22Rv1 (cell line): ENCODE results near the gene NT5E.

Experiments
- H3K27ac ChIP-seq: fragments of 450-650 bp; 2 replicates; pipeline ENCODE4 v1.5.1; 2017
- CTCF ChIP-seq: fragments of 450-650 bp; IDR thresholded peaks from 2 replicates; pipeline ENCODE4 v1.5.1; 2017; ENCODE audit warnings: mild to moderate bottlenecking
- ZFX ChIP-seq: fragments of 450-650 bp; IDR thresholded peaks from 2 replicates; pipeline ENCODE4 v1.6.1; 2017; ENCODE audit warnings: antibody characterized with exemption, borderline replicate concordance

Gene NT5E

GRCh38 chr6:85424981-85425380 lies 24.9 kb upstream of the NT5E start:
- no peak overlapping the region for H3K27ac ChIP-seq
- TF ChIP-seq ZFX (no peak), CTCF (no peak)

DNA sequence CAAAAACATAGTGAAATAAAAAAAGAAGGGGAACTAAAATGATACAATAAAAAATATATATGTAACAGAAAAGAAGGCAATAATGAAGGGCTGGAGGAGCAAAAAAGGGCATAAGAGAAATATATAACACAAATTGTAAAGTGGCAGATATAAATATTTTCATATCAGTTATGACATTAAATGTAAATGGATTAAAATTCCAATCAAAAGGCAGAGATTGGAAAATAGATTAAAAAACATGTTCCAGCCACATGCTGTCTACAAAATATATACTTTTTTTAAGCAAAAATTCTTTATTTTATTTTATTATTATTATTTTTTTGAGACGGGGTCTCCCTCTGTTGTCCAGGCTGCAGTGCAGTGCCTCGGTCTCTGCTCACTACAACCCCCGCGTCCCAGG lies 23.9 kb upstream of the NT5E start:
- no peak overlapping the region for H3K27ac ChIP-seq
- TF ChIP-seq ZFX (no peak), CTCF (no peak)

DNA sequence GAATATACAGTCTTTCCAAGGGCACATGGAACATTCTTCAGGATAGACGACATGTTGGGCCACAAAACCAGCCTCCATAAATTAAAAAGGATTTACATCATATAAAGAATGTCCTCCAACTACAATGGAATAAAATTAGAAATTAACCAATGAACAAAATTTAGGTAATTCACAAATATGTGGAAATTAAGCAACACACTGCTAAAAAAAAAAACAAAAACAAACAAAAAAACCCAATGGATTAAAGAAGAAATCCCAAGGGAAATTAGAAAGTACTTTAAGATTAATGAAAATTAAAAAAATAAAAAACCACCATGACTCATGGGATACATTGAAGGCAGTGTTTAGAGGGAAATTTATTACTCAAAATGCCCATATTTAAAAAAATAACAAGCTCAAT lies 21.4 kb upstream of the NT5E start:
- no peak for TF ChIP-seq CTCF
- TF ChIP-seq ZFX: no peak
- no peak overlapping the region for H3K27ac ChIP-seq

DNA sequence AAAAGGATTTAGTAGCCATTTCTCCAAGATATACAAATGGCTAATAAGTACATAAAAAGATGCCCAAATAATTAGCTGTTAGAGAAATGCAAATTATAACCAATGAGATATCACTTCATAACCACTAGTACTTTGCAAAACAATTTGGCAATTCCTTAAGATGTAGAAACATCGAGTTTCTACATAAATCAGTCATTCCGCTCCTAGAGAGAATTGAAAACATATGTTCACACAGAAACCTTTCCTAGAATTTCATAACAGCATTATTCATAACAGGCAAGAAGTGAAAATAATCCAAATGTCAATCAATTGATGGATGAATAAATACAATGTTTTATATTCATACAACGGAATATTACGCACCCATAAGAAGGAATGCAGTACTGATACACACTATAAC lies 20.5 kb upstream of the NT5E start:
- TF ChIP-seq ZFX: no peak
- no peak for TF ChIP-seq CTCF
- H3K27ac ChIP-seq: no peak overlapping the region

GRCh38 chr6:85431271-85431670 lies 18.6 kb upstream of the NT5E start:
- TF ChIP-seq ZFX (no peak), CTCF (no peak)
- no peak overlapping the region for H3K27ac ChIP-seq

DNA sequence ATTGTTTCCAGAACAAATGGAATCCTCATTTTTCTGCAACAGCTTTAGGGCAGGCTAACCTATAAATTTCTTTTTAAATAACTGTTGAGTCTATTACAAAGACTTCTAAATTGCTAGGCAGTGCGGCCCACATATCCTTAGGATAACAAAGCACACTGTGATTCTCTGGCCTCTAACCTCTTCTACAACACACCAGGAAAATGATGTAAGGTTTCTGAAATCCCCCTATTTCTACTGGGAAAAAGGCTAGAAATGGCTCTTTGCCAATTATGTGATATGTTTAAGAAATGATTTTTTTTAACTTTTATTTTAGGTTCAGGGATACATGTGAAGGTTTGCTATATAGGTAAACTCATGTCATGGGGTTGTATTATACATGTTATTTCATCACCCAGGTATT lies 17.3 kb upstream of the NT5E start:
- no peak overlapping the region for H3K27ac ChIP-seq
- TF ChIP-seq ZFX (no peak), CTCF (no peak)

DNA sequence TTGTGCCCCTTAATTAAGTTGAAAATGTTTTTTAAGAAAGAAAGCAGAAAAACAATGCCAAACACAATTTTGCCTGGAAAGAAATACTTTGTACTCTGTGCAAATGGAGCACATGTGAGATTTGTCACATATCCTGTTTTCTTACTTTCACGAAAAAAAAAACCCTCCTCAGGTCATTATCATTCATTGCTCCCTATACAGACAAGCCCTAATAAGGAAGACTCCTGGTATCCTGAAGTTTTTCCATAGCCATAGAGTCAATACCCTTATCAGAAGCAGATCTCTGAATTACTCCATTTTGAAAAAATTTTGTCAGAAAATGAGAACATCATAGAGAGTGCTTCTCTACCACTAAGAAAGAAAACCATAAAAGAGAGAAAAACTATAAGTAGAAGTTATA lies 14.0 kb upstream of the NT5E start:
- H3K27ac ChIP-seq: no peak overlapping the region

More for the DNA sequence above, 14.0 kb upstream of the NT5E start:
- TF ChIP-seq CTCF: no peak
- no peak for TF ChIP-seq ZFX
